Karpas-422 (cell line): Measurements from ENCODE around the gene SAT2. TPM values are rescaled to one million over a fixed set of nuclear protein-coding genes. Genes with fewer than 3 reads are reported as not detected.
A peak's percentile ranks its signal among the peaks of the same experiment; 100 is the strongest.
"Not testable (repeated sequence)": the region's sequence is repeated elsewhere in the genome, so short reads cannot be mapped to it uniquely, and the experiment has no call there.

Experiments
- DNase-seq: peaks from one replicate; pipeline ENCODE4 v3.0.0-alpha.2; 2015
- H2AFZ ChIP-seq: fragments of 200-600 bp; sonication (generic); 2 replicates; pipeline ENCODE4 v1.6.1; 2014; ENCODE audit warnings: antibody characterized with exemption, low read length, mixed read lengths
- H3K27ac ChIP-seq: fragments of 200-600 bp; sonication (generic); 2 replicates; pipeline ENCODE4 v1.5.1; 2014; ENCODE audit warnings: mild to moderate bottlenecking, low read length, moderate library complexity
- H3K27me3 ChIP-seq: fragments of 200-600 bp; sonication (generic); 2 replicates; pipeline ENCODE4 v1.6.1; 2014; ENCODE audit warnings: low read length, mixed read lengths
- H3K36me3 ChIP-seq: fragments of 200-600 bp; sonication (generic); 2 replicates; pipeline ENCODE4 v1.6.1; 2014; ENCODE audit warnings: low read length, mixed read lengths; ENCODE audit not compliant: insufficient read depth
- H3K4me1 ChIP-seq: fragments of 200-600 bp; sonication (generic); 2 replicates; pipeline ENCODE4 v1.6.1; 2014; ENCODE audit warnings: mild to moderate bottlenecking, low read length, mixed read lengths
- H3K4me2 ChIP-seq: fragments of 200-600 bp; sonication (generic); 2 replicates; pipeline ENCODE4 v1.6.1; 2014; ENCODE audit warnings: low read length, low read depth, mild to moderate bottlenecking; ENCODE audit not compliant: poor library complexity, severe bottlenecking
- H3K4me3 ChIP-seq: fragments of 200-600 bp; sonication (generic); 2 replicates; pipeline ENCODE4 v1.5.1; 2014; ENCODE audit warnings: mild to moderate bottlenecking, antibody characterized with exemption, low read length, mixed read lengths
- H3K79me2 ChIP-seq: fragments of 200-600 bp; sonication (generic); 2 replicates; pipeline ENCODE4 v1.6.1; 2014; ENCODE audit warnings: mild to moderate bottlenecking, low read length, mixed read lengths
- H3K9ac ChIP-seq: fragments of 200-600 bp; sonication (generic); 2 replicates; pipeline ENCODE4 v1.6.0; 2014; ENCODE audit warnings: low read length
- H3K9me2 ChIP-seq: fragments of 200-600 bp; sonication (generic), shearing (Covaris generic); replicated peaks from 2 replicates; pipeline ENCODE4 v1.6.0; 2014; ENCODE audit warnings: mild to moderate bottlenecking, low read length, moderate library complexity; ENCODE audit not compliant: insufficient read depth
- H3K9me3 ChIP-seq: fragments of 300-700, 200-600 bp; sonication (generic); 2 replicates; pipeline ENCODE4 v1.6.1; 2014; ENCODE audit warnings: low read length, mixed read lengths
- H4K20me1 ChIP-seq: fragments of 200-600 bp; sonication (generic); 2 replicates; pipeline ENCODE4 v1.6.1; 2014; ENCODE audit warnings: mild to moderate bottlenecking, antibody characterized with exemption, low read length, low read depth; ENCODE audit not compliant: insufficient read depth
- total RNA-seq: library from RNA; depleted of rRNA; stranded (reverse); fragments of >200 nt; shearing (Covaris generic); gene quantifications from 2 replicates; pipeline ENCODE4 v1.2.3, GENCODE V29; 2014; ENCODE audit warnings: low replicate concordance

Gene SAT2
- total RNA-seq, 1 experiment from 2014 or later, result 36.0 TPM

DNA sequence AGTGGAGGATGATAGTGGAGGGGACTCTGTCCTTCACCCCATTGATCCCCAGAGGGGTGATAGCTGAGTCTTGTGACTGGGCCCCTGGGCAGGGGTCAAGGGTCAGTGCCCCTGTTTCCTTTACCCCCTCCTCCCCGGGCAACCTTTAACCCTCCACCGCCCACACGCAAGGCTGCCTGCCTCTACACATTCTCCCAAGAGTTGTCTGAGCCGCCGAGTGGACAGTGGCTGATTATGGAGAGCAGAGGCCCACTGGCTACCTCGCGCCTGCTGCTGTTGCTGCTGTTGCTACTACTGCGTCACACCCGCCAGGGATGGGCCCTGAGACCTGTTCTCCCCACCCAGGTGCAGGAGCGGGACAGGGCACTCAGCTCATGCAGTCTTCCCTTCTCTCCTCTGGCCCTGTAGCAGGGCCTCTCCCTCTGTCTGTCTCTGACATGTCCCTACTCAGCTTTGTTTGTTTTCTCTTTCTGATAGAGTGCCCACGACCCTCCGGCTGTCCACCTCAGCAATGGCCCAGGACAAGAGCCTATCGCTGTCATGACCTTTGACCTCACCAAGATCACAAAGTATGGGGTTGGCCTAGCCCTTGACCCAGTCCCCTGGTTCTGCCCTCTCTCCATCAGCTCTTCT, 2.4 kb upstream of the SAT2 start, which contains the start of gene SHBG:
TSS of gene SHBG (plus strand) at position 197 of the 633 bp plus-strand sequence. CDS start at position 235, 38 bp downstream.
- Histone ChIP-seq H3K27ac (no peak within 1 kb of the TSS), H3K9me3 (no peaks in the 10 kb centered on the region)

GRCh38 chr17:7626956-7627249, 718 bp downstream of the SAT2 start:
- Histone ChIP-seq H3K9me2 (no peaks in the 10 kb centered on the region), H3K27me3 (no peaks in the 10 kb centered on the region), H4K20me1 (no peaks in the 10 kb centered on the region), H3K27ac (no peak overlapping the region), H3K4me1 (peaks cover 9% of the 10 kb centered on the region), H3K36me3 (no peaks in the 10 kb centered on the region), H3K4me3 (peak overlapping the region; percentile 99), H3K79me2 (no peaks in the 10 kb centered on the region), H3K9ac (peak overlapping the region; percentile 100), H2AFZ (peak overlapping the region; percentile 98; the same call in 1 of the 2 replicates), H3K9me3 (no peaks in the 10 kb centered on the region), H3K4me2 (peak overlapping the region; percentile 98)
- DNase-seq, result no peak

More for the DNA sequence above, 2.4 kb upstream of the SAT2 start, which contains the start of gene SHBG:
- H3K27me3 ChIP-seq, result no peaks in the 10 kb centered on the region
- no peak for DNase-seq
- H3K9me2 ChIP-seq, result no peaks in the 10 kb centered on the region
- no peaks in the 10 kb centered on the region for H3K36me3 ChIP-seq
- peaks cover 9% of the 10 kb centered on the region for H3K4me1 ChIP-seq
- H3K9ac ChIP-seq, result no peak within 1 kb of the TSS; the same call in 1 of the 2 replicates
- no peak within 1 kb of the TSS for H3K4me2 ChIP-seq
- no peaks in the 10 kb centered on the region for H3K79me2 ChIP-seq
- H2AFZ ChIP-seq, result no peak within 1 kb of the TSS
- H3K4me3 ChIP-seq, result no peak within 1 kb of the TSS
- H4K20me1 ChIP-seq, result no peaks in the 10 kb centered on the region

DNA sequence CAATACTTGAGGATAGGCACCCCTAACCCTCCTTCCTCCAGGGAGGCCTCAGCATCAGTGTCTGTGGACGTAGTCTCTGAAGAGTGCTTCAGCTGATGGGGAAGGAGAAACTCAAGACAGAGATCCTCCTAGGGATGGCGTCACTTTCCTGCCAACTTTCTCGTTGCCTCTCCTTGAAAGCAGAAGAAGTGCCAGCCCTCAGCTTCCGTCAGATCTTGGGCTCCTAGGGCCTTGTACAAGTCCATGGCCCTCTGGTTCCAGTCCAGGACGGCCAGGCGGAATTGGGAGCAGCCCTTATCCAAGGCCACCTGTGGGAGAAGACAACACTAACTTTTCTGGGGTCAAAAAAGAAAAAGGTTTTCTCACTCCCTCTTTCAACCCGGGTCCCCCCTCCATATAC, 1.3 kb downstream of the SAT2 start:
- Histone ChIP-seq H3K27ac (no peak overlapping the region), H3K9me3 (no peaks in the 10 kb centered on the region), H2AFZ (no peak overlapping the region), H3K36me3 (no peaks in the 10 kb centered on the region), H3K4me2 (peak overlapping the region; percentile 98), H3K9ac (peak overlapping the region; percentile 100; the same call in 1 of the 2 replicates), H3K4me1 (peaks cover 9% of the 10 kb centered on the region), H3K4me3 (0 out of 2 replicates have a peak overlapping the region, but pooled peaks have one; percentile 99), H3K79me2 (no peaks in the 10 kb centered on the region), H3K9me2 (no peaks in the 10 kb centered on the region), H4K20me1 (no peaks in the 10 kb centered on the region), H3K27me3 (no peaks in the 10 kb centered on the region)
- DNase-seq, result no peak

DNA sequence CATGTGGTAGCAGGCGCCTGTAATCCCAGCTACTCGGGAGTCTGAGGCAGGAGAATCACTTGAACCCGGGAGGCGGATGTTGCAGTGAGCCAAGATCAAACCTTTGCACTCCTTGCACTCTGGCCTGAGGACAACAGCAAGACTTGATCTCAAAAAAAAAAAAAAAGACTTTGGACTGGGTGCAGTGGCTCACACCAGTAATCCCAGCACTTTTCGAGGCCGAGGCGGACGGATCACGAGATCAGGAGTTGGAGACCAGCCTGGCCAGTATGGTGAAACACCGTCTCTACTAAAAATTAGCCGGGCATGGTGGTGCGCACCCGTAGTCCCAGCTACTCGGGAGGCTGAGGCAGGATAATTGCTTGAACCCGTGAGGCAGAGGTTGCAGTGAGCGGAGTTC, 1.9 kb downstream of the SAT2 start:
- H3K27ac ChIP-seq, H3K9me2 ChIP-seq, H3K79me2 ChIP-seq, H3K4me3 ChIP-seq, H3K4me1 ChIP-seq, DNase-seq, H3K9ac ChIP-seq, H3K4me2 ChIP-seq, H2AFZ ChIP-seq, H3K9me3 ChIP-seq, H3K27me3 ChIP-seq, H3K36me3 ChIP-seq, H4K20me1 ChIP-seq: not testable (repeated sequence)

GRCh38 chr17:7623661-7624060, 4.0 kb downstream of the SAT2 start:
- H3K27ac ChIP-seq, result no peak overlapping the region
- no peak overlapping the region for H2AFZ ChIP-seq

DNA sequence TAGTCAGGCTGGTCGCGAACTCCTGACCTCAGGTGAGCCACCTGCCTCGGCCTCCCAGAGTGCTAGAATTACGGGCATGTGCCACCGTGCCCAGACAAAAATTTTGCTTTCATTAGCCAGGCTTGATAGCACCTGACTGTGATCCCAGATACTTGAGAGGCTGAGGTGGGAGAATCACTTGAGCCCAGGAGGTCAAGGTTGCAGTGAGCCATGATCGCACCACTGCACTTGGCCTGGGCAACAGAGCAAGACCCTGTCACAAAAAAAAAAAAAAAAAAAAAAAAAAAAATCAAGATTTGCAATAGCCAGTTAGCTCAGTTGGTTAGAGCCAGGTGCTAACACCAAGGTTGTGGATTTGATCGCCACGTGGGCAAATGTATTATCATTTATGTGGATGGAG, 6.8 kb downstream of the SAT2 start:
- H3K27ac ChIP-seq, result no peak overlapping the region
- H3K9ac ChIP-seq, result no peak overlapping the region
- no peak for DNase-seq
- H4K20me1 ChIP-seq, result no peaks in the 10 kb centered on the region
- H3K79me2 ChIP-seq, result no peaks in the 10 kb centered on the region
- H3K4me2 ChIP-seq, result no peak overlapping the region
- H3K4me3 ChIP-seq, result no peak overlapping the region
- no peaks in the 10 kb centered on the region for H3K4me1 ChIP-seq
- no peaks in the 10 kb centered on the region for H3K9me2 ChIP-seq
- H3K9me3 ChIP-seq, result no peaks in the 10 kb centered on the region
- no peaks in the 10 kb centered on the region for H3K36me3 ChIP-seq
- no peaks in the 10 kb centered on the region for H3K27me3 ChIP-seq
- no peak overlapping the region for H2AFZ ChIP-seq

More at GRCh38 chr17:7623661-7624060, 4.0 kb downstream of the SAT2 start:
- Histone ChIP-seq H3K9me2 (no peaks in the 10 kb centered on the region), H3K27me3 (no peaks in the 10 kb centered on the region), H3K36me3 (no peaks in the 10 kb centered on the region), H3K4me1 (peaks cover 9% of the 10 kb centered on the region), H3K9ac (no peak overlapping the region), H3K4me2 (no peak overlapping the region), H3K79me2 (no peaks in the 10 kb centered on the region), H3K4me3 (no peak overlapping the region), H3K9me3 (no peaks in the 10 kb centered on the region), H4K20me1 (no peaks in the 10 kb centered on the region)
- DNase-seq, result no peak

GRCh38 chr17:7618608-7619007, 9.0 kb downstream of the SAT2 start:
- H3K9me3 ChIP-seq, result no peaks in the 10 kb centered on the region
- DNase-seq, result no peak

DNA sequence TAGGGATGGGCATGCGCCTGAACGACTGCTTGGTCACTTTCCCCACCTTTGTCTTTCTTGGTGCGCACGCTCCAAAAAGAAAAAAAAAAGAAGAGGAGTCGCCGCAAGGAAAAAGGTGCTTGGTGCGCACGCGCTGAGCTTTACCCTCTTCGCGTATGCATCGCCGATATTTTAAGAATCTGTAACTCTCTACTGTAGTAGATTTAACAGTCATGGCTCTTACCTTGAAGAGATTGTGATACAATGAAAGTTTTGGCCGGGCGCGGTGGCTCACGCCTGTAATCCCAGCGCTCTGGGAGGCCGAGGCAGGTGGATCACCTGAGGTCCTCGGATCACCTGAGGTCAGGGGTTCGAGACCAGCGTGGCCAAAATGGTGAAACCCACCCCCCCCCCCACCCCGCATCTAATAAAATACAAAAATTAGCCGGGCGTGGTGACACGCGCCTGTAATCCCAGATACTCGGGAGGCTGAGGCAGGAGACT, 12.3 kb downstream of the SAT2 start:
- Histone ChIP-seq H2AFZ (peak overlapping the region; percentile 71; the same call in 1 of the 2 replicates), H3K4me2 (peak overlapping the region; percentile 62), H3K9me2 (no peaks in the 10 kb centered on the region), H3K27ac (no peak overlapping the region), H3K4me3 (peak overlapping the region; percentile 61), H3K27me3 (no peaks in the 10 kb centered on the region), H3K36me3 (peaks cover 11% of the 10 kb centered on the region; the same call in 1 of the 2 replicates), H4K20me1 (0 out of 2 replicates have a peak, but pooled peaks cover 10% of the 10 kb centered on the region), H3K9me3 (no peaks in the 10 kb centered on the region), H3K4me1 (peaks cover 28% of the 10 kb centered on the region), H3K9ac (peak overlapping the region; percentile 64), H3K79me2 (peaks cover 41% of the 10 kb centered on the region)
- no peak for DNase-seq

More at GRCh38 chr17:7618608-7619007, 9.0 kb downstream of the SAT2 start:
- no peak overlapping the region for H2AFZ ChIP-seq
- H3K4me2 ChIP-seq, result no peak overlapping the region
- no peaks in the 10 kb centered on the region for H3K27me3 ChIP-seq
- H3K9me2 ChIP-seq, result no peaks in the 10 kb centered on the region
- H3K9ac ChIP-seq, result no peak overlapping the region
- H3K36me3 ChIP-seq, result no peaks in the 10 kb centered on the region
- H3K27ac ChIP-seq, result no peak overlapping the region
- H4K20me1 ChIP-seq, result 0 out of 2 replicates have a peak, but pooled peaks cover 3% of the 10 kb centered on the region
- H3K79me2 ChIP-seq, result peaks cover 8% of the 10 kb centered on the region
- peaks cover 8% of the 10 kb centered on the region for H3K4me1 ChIP-seq
- H3K4me3 ChIP-seq, result no peak overlapping the region
